H1 (cell line): ENCODE data around the gene IGFBP6. TPM values are rescaled to one million over a fixed set of nuclear protein-coding genes. Genes with fewer than 3 reads are reported as not detected.

ENCODE experiments used
- JUND ChIP-seq: IDR thresholded peaks from 2 replicates; pipeline ENCODE4 v1.6.1; 2011; ENCODE audit warnings: mild to moderate bottlenecking, improper control_type of control experiment, low read length
- polyA plus RNA-seq, 7 experiments: library from polyadenylated mRNA; depleted of rRNA in 3 of 7; stranded (reverse) in 5 of 7; unstranded in 2 of 7; fragments of >200 nt in 5 of 7; fragments of 200-250 nt in 2 of 7; gene quantifications; 1 replicate in 5 of 7; 2 replicates in 1 of 7; 4 replicates in 1 of 7; pipeline versions ENCODE4 v1.2.1 to v1.2.3, GENCODE V29; 2011 to 2013; ENCODE audit warnings: missing spikeins in 2 of 7, mixed read lengths in 2 of 7
- total RNA-seq: library from RNA; stranded (reverse); fragmentation: NEBNext Ultra II Directional; extraction: Animal tissue kit (Norgen Biotek cat#: 25700); gene quantifications from 2 replicates; pipeline ENCODE4 v1.2.1, GENCODE V29; 2021

IGFBP6 gene
- total and polyA plus RNA-seq, 2 of the 8 experiments (the other 6 are each of a cell fraction or from before 2014, with no cell fraction given), result 13.7 to 14.7 TPM

- TF ChIP-seq JUND, result no peak
Measured at GRCh38 chr12:53061404-53062010, 36.0 kb upstream of the IGFBP6 start (continued).
